WI38 (cell line): Measurements from ENCODE around the gene MINK1.

Source experiments
- H3K4me3 ChIP-seq: 2 replicates; pipeline ENCODE4 v1.5.1; 2011; ENCODE audit warnings: low read depth, mild to moderate bottlenecking, control low read depth, low read length
- CTCF ChIP-seq: IDR thresholded peaks from 2 replicates; pipeline ENCODE4 v1.5.1; 2012; ENCODE audit warnings: low read depth, mild to moderate bottlenecking, control low read depth, low read length

The MINK1 gene

GRCh38 chr17:4938688-4939545 is 105.8 kb downstream of the MINK1 start:
- TF ChIP-seq CTCF: no peak
- peak overlapping the region; percentile 93 for H3K4me3 ChIP-seq

GRCh38 chr17:4939546-4939795 is 106.3 kb downstream of the MINK1 start:
- no peak for TF ChIP-seq CTCF
- peak overlapping the region; percentile 93 for H3K4me3 ChIP-seq

- no peak for TF ChIP-seq CTCF
- peak within 1 kb of the TSS; percentile 93 for H3K4me3 ChIP-seq
Observed at GRCh38 chr17:4939796-4940554, 106.8 kb downstream of the MINK1 start, which contains the start of the genes RNF167 and SLC25A11. RNF167 (plus strand) TSS chr17:4940268; CDS start chr17:4940910, 642 bp downstream. SLC25A11 (minus strand) TSS chr17:4940046; CDS start chr17:4939910, 136 bp downstream.

- no peak for TF ChIP-seq CTCF
- peak overlapping the region; percentile 93 for H3K4me3 ChIP-seq
Observed at GRCh38 chr17:4940555-4941318, 107.6 kb downstream of the MINK1 start.

DNA sequence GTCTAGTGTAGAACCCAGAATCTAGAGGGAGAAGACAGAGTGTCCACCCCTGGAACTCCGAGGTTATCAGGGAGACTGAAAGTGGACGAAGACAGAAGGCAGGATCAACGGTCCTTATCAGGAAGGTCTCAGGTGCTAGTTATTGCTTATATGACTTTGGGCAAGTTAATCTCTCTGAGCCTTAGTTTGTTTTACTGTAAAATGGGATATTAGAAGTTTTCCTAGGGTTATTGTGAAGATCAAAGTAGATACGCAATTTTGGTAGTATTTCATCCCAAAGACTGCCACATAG is 108.1 kb downstream of the MINK1 start:
- peak overlapping the region; percentile 93 for H3K4me3 ChIP-seq
- no peak for TF ChIP-seq CTCF

- no peak for TF ChIP-seq CTCF
- H3K4me3 ChIP-seq: no peak overlapping the region
Observed at GRCh38 chr17:4942760-4943508, 109.8 kb downstream of the MINK1 start.
